Neural progenitor cell (in vitro differentiated cells): ENCODE data around the gene GRIFIN.

ENCODE experiments used
- EZH2phosphoT487 ChIP-seq: fragments of 200-600 bp; sonication (generic); IDR thresholded peaks from 2 replicates; pipeline ENCODE4 v1.6.1; 2017; ENCODE audit warnings: antibody characterized with exemption
- TF ChIP-seq, protein P1 (sequence below): fragments of 200-600 bp; sonication (generic); IDR thresholded peaks from 2 replicates; pipeline ENCODE4 v1.5.1; 2017; ENCODE audit warnings: antibody characterized with exemption, mild to moderate bottlenecking

DNA sequence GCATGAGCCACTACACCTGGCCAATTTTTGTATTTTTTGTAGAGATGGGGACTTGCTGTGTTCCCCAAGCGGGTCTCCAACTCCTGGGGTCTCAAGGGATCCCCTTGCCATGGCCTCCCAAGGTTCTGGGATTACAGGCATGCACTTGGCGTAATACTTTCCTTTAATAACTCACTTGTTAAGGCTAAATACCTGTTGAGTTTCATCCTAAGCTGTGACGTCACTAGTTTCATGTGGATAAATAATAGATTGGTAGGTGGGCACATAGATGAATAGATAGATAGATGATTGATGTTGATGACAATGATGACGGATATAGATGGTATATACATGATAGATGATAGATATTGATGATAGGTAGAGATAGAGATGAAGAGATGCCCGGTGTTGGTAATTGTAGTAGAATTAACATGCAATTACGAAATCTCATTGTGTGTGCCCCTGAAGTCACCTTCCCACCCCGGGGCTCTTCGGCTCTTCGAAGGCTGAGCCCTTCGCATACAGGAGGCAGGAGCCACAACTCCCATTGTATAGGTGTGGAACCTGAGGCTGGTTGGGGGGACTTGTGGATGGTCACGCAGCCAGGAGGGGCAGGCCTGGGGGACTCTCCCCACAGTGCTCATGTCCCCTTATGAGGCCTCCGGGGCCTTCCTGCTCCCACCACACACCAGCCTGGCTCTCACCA lies 2.6 kb downstream of the GRIFIN start:
- TF ChIP-seq, protein P1, sequence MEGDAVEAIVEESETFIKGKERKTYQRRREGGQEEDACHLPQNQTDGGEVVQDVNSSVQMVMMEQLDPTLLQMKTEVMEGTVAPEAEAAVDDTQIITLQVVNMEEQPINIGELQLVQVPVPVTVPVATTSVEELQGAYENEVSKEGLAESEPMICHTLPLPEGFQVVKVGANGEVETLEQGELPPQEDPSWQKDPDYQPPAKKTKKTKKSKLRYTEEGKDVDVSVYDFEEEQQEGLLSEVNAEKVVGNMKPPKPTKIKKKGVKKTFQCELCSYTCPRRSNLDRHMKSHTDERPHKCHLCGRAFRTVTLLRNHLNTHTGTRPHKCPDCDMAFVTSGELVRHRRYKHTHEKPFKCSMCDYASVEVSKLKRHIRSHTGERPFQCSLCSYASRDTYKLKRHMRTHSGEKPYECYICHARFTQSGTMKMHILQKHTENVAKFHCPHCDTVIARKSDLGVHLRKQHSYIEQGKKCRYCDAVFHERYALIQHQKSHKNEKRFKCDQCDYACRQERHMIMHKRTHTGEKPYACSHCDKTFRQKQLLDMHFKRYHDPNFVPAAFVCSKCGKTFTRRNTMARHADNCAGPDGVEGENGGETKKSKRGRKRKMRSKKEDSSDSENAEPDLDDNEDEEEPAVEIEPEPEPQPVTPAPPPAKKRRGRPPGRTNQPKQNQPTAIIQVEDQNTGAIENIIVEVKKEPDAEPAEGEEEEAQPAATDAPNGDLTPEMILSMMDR = no peak
- no peak for TF ChIP-seq EZH2phosphoT487
